T-helper 2 cell (primary cell): ENCODE results near the gene SCIN.

Experiments
- DNase-seq, 5 experiments: peaks; one replicate each; pipeline versions ENCODE4 v3.0.0 to v3.0.0-alpha.2; 2012 to 2022

The SCIN gene

GRCh38 chr7:12569673-12570072 is 847 bp upstream of the SCIN start:
- no peak for DNase-seq

- DNase-seq, result no peak
Measured at GRCh38 chr7:12570168-12570533, 369 bp upstream of the SCIN start.

GRCh38 chr7:12571691-12572090 is 1.2 kb downstream of the SCIN start:
- no peak for DNase-seq

GRCh38 chr7:12572941-12573575 is 2.5 kb downstream of the SCIN start:
- DNase-seq, result no peak

- DNase-seq, result no peak
Measured at GRCh38 chr7:12573885-12574284, 3.4 kb downstream of the SCIN start.

- DNase-seq, result no peak
Measured at GRCh38 chr7:12578930-12579640, 8.6 kb downstream of the SCIN start.

GRCh38 chr7:12581897-12582296 is 11.4 kb downstream of the SCIN start:
- no peak for DNase-seq

DNA sequence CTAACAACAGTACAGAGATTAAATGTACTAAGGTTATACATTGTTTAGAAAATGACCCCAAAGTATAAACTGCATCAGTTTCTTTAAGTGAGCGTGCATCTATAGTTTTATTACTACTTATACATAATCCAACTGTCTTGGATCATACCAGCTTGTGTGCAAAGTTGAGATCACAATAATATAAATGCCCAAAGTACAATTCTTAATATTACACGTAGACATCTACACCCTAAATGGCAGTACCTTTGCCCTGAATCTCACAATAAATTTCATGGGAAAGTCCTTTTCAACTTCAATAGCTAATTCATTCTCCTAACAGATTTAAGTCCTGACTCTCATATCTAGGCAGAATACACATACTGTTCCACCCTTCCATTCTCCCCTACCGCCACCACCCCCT is 11.8 kb downstream of the SCIN start:
- DNase-seq, result no peak

GRCh38 chr7:12583176-12583575 is 12.7 kb downstream of the SCIN start:
- no peak for DNase-seq

GRCh38 chr7:12583922-12584321 is 13.4 kb downstream of the SCIN start:
- DNase-seq, result no peak

DNA sequence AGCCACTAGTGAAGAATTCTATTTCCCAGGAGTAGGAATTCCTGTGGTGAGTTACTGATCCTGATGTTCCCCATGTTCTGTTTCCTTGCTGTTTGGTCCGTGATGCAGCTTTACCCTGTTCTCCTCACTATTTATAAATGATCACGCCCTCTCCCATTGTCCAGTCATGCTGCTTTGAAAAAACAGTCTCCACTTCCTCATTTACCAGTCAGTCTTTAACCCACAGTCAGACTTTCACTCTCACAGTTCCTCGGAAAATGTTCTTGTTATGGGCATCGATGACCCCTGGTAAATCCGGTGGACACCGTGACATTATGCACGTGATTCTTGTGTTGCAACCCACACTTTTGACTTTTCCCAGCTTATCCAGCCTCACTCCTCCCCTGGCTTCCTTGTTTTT is 14.4 kb downstream of the SCIN start:
- DNase-seq, result no peak

GRCh38 chr7:12586271-12586670 is 15.8 kb downstream of the SCIN start:
- DNase-seq, result no peak

- DNase-seq, result no peak
Measured at GRCh38 chr7:12588259-12588904, 17.9 kb downstream of the SCIN start.

GRCh38 chr7:12590559-12590958 is 20.0 kb downstream of the SCIN start:
- DNase-seq, result no peak

DNA sequence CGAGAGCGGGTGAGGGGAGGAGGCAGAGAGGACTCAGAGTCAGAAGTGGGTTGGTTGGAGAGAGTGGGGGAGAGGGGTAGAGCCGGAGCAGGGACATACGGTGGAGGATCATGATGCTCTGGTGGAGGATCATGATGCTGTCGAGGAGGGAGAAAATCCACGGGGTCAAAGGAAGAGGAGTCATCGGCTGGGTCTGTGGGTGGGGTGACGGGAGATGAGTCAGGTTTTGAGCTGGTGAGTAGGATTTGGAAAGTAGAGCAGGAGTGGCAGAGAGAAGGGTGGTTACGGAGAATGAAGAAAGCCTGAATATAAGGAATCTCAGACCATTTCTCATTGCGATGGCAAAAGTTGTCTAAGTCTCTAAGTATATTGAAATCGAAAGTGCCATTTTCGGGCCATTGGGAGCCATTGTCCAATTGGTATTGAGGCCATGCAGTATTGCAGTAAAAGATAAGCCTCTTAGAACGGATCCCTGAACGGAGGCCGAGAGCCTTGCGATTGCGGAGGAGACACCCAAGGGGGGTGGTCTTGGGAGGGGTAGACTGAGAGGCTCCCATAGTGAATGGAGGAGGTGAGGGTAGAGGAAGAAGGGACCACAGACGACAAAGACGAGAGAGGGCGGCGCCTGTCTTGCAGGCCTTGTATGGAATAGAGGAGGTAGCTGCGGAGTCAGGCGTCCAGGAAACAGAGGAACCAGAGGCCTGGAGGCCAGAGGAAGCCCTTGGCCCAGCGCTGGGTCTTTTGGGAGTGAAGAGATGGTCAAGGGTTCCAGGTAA is 23.8 kb downstream of the SCIN start:
- DNase-seq, result no peak

- no peak for DNase-seq
Measured at GRCh38 chr7:12595148-12595547, 24.6 kb downstream of the SCIN start.

DNA sequence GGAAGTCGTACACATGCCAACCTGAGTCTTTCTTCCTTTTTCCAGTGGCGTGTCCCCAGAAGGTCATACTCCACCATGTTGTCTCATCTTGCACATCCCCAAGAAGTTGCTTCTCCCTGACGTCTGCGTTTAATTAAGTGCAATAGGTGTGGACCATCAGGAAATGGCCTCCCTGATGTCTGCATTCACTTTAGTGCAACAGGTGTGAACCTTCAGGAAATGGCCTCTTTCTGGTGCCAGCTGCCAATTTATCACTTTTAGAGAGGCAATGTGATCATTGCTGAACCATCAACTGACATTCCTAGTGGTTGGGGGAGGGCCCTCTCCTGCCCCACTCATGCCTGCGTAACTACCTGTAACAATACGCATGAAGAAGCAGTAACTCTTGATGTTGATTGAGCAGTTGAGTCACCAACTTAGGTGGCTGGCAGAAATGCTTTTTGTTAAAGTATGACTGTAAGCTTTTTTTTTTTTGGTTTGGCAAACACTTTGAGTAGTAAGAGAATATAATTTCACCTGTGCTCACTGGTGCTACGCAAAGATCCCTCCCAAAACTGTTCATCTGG is 25.8 kb downstream of the SCIN start:
- DNase-seq, result no peak

GRCh38 chr7:12601302-12601869 is 30.9 kb downstream of the SCIN start:
- DNase-seq, result no peak

DNA sequence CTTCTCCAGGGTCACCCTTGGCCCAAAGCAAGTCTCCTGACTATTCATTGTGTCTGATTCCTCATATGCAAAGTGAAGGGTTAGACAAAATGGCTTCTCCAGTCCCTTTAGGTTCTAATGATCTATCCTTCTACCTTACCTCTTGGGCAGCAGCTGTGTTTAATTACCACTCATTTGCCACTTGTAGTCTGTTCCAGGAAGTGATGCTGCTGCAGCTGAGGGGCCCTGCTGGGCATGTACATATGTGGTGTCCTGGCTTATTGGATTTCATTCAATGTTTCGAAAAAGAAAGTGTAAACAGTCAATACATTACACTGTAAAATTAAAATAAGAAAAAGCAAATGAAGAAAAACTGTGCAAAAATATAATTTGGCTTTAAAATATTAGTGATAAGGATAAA is 36.6 kb downstream of the SCIN start:
- DNase-seq, result no peak

GRCh38 chr7:12609561-12609960 is 39.0 kb downstream of the SCIN start:
- no peak for DNase-seq

- DNase-seq, result no peak
Measured at GRCh38 chr7:12610899-12611298, 40.4 kb downstream of the SCIN start.

DNA sequence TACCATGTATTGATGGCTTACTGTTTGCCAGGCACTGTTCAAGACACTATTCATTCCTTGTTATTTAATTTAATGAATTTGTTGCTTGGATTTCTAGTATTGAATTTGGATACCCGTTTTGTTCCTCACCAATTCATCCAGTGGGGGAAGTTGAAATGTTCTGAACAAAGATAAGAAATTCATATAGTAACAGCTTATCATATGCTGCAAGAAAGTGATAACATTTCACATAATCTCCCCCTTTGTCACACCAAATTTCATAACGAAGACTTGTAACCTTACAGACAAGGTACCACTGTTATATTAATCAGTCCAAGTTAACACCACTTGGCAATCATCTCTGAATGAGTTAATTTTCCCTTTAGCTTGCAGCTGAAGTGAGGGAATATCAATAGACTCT is 42.1 kb downstream of the SCIN start:
- no peak for DNase-seq
